ENCODE measurements around the gene HIGD2A.

HIGD2A gene, protein sequence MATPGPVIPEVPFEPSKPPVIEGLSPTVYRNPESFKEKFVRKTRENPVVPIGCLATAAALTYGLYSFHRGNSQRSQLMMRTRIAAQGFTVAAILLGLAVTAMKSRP

DNA sequence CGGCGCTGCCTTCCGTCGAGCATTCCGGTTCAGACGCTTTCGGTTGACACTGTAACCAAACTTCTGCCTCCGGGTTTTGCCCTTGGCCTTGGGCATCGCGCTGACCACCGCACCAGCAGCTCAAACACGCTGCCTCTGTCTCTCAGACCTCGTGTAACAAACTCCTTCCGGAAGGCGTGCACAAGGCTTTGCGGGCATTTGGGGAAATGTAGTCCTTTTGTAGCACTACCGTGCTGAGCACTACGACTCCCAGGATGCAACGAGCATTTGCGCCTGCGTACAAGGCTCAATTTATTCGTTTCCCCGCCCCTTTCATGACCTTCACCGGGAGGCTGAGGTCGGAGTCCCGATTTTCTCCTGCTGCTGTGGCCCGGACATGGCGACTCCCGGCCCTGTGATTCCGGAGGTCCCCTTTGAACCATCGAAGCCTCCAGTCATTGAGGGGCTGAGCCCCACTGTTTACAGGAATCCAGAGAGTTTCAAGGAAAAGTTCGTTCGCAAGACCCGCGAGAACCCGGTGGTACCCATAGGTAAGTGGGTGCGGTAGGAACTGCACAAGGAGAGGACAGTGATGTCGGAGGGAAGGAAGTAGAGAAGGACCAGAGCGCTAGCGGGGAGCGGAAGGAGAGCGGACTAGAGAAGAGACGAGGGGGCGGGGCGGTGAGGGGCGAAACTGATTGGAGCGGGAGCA, at the start of gene HIGD2A, which contains the start of gene NOP16:
TSS of gene HIGD2A (plus strand) at position 308 of the 691 bp plus-strand sequence. CDS start at position 377, 69 bp downstream.
TSS of gene NOP16 (minus strand) at position 155 of the 691 bp plus-strand sequence. CDS start at position 96, 59 bp downstream.
- DNase-seq = peak; percentile 84

DNA sequence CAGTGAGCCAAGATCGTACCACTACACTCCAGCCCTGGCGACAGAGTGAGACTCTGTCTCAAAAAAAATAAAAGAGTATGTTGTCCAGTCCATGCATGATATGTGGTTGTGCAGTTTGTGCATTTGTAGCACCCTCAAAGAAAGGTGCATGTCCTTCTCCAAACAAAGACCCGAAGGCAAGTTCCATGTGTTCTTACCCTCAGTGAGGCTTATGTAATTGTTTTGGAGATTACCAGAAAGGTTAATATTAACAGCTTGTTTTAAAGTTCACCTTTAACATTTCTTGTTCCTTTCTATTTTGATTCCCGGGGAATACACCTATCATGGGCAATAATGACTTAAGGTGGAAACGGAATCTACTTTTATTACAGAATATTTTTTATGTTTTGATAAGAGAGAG, 49.2 kb upstream of the HIGD2A start:
- no peak for DNase-seq

DNA sequence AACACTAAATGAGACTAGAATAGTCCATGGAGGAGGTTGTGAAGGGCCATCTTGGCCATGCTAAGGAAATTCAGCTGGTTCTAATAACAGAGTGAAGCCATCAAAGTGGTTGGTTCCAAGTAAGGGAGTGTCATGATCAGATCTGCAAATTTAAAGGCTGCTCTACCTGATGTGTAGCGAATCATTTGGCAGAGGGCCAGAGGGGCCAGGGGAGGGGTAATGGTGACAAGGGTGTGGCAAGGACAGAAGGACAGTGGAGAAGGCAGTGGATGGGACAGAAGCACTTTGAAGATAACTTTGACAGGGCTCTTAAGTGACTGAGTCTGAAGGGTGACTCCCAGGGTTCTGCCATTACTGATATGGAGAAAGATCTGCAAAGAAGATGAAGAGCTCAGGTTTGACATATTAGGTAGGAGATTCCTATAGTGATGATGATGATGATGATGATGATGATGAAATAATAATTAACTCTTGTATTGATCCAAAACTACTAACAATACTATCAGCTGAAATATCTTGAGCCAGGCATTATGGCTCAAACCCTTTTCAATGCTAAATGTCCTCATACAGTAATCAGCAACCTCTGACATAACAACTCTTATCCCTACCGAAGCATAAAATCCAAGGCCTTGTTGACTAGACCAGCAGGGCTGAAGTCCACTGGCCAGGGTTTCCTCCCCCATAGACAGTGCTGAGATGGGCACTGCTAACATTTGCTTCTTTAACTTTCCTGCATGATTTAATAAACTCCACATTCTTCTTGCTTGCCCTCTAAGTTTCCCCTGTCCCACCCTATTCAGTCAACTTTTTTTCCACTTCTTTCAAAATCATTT, 47.0 kb upstream of the HIGD2A start:
- DNase-seq = no peak

DNA sequence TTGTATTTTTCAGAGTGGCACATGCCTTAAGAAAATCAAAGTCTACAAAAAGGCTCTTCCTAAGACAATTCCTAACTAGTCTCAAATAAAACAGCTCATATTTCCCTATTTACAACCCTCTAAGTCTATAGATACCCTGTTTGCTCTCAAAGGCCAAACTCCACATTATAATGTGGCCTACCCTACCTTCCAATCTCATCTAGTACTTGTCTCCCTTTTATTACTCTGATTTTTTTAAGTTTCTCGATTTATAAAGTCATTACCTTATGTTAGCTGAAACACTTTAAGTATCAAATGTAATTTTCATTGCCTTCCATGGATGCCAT, 46.4 kb upstream of the HIGD2A start:
- no peak for DNase-seq

DNA sequence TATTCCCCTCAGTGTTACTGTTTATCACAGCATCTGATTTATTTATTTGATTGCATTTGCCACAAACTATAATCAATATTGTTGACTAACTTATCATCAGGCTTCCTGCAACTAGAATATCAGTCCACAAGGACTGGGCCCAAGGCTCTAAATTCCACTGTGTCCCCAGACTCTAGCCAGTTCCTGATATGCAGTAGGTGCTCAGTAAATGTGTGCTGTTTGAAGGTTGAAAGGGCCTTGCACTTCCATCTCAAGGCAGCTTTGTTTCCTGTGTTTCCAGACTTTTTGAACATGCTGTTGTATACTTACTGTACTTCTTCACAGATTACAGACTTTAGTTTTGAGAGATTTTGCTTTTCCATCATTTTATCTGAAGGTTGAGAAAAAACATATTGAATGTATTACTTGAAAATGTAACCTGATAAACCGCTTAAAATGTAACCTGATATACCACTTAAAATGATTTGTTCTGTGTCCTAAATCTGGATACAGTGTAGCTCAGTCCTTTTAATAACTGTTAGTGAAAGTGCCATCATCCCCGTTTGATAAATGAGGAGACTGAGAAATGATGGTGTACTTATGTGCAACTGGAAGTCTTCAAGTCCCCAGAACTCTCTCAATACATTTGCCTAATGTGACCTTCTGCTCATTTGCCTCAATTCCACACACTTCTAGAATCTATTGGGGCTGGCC, 45.6 kb upstream of the HIGD2A start:
- no peak for DNase-seq

DNA sequence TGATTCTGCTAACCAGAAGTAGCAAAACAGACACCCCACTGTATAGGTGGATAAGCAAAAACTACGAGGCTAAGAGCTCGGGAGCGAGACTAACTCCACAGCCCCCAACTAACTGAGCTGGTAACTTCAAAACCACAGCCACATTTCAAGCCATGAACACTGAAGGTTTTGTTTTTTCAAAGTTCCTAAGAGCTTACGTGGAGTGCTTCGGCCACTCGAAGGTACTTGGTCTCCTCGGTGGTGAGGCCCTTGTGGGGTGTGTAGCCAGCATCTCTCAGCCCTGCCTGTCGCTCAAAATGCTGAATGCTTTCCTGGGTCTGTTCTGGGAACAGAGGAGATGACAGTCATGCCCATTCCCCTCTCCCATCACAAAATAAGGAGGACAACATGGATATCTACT, 38.1 kb upstream of the HIGD2A start:
- peak; percentile 15 for DNase-seq

DNA sequence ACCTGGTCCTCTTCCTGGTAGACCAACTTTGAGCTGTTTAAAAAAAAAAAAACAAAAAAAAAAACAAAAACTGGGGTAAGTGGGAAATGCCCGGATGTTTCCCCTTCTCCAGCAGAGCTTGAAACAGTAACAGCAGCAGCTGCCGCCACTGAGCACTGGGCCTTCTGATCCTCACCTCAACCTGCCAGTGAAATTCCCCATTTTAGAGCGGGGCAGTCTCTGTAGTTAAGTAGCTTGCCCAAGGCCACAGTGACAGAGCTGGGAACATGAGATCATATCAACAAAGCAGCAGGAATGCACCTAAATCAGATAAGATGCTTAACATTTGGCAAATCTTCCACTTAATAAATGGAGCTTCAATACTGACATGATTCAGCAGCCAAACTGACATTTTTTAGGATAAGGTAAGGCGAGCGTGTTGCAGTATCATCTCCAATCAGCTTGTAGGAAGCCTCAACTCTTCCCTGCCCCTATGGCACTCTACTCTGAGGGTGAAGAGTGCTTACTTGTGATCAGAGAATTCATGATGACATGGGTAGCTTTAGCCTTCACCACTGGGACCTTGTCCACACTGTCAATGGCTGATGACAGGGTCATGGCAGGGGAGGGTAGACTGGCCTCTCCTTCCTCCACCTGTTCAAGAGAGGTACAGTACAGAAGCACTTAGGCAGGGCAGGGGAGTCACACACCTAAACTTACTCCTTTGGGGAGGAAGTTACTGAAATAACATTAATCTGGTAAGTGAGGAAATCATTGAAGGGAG, 36.3 kb upstream of the HIGD2A start:
- DNase-seq = no peak

DNA sequence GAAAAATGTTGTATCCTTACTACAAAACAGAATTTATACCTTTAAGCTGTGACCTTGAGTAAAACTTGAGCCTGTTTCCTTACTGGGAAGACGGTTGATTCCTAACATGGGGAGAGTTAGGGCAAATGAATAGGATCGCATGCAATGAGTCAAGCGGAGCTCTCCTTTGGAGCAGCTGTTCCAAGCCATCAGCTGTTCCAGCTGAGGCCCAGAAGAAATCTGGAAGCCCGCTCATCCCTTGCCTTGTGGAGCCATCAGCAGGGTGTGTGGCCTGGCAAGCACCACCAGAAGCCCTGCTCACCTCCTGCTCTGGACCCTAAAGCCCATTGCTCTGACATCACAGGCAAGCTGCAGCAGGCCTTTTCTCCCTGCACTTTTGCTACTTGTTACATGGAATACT, 35.0 kb upstream of the HIGD2A start:
- DNase-seq = no peak

DNA sequence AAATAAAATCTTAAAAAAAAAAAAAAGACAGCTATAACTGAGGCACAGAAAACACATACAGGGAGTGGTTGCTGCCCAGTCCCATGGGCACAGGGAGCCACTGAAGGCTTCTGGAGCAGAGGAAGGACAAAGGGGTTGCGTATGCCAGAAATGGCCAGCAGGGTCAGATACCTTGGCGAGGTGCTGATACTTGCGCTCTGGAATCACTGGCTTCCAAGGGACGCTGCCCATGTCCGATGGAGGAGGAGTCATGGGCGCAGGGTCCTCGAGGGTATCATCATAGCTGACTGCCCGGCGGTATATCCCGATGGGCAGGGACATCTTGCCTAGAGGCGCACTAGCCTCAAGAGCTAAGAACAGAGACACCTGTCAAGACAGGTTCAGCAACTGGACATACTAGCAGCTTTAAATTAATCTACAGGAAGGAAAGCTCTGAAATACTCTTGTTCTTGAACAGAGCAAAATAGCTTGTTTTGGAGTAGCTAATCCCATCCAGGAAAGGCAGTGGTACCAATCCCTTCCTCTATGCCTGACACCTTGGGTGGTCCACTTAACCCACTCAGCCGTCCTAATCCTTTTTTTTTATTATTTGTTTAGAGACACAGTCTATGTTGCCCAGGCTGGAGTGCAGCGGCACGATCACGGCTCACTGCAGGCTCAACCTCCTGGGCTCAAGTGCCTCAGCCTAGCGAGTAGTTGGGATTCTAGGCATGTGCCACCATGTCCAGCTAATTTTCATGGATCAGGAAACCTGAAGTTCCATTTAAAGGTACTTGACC, 33.0 kb upstream of the HIGD2A start:
- peak; percentile 54 for DNase-seq

DNA sequence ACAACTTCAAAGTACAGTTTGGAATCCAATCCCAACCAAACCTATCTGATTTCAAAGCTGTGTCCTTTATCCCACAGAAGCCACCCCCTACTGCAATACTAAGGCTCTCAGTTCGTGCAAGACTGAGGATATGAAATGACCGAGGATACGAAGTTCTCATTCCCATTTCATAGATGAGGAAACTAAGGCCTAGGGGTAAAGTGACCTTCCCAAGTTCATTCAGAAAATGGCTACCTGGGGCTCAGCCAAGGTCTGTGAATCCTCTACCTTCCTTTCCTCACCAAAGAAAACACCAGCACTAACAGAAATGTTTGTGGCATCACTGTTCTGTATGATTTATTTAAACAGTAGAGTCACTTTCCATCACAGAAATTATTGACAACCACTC, 32.4 kb upstream of the HIGD2A start:
- DNase-seq = no peak

DNA sequence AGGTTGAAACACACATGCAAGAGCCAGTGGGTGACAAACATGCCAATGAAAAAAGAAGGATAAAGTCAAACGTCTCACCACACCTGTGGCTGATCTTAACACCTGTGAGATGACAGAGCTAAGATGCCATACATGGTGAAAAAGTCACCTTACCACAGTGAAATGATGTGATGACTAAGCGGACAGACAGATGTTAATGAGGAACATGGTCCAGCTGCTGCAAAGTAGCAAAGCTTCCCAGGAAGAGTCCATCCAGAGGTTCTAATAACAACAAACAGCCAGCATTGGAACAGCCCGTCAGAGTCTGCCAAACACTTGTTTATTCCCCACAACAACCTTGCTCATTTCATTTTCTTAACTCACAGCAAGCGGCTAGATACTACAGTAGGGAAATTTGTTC, 28.9 kb upstream of the HIGD2A start:
- no peak for DNase-seq

DNA sequence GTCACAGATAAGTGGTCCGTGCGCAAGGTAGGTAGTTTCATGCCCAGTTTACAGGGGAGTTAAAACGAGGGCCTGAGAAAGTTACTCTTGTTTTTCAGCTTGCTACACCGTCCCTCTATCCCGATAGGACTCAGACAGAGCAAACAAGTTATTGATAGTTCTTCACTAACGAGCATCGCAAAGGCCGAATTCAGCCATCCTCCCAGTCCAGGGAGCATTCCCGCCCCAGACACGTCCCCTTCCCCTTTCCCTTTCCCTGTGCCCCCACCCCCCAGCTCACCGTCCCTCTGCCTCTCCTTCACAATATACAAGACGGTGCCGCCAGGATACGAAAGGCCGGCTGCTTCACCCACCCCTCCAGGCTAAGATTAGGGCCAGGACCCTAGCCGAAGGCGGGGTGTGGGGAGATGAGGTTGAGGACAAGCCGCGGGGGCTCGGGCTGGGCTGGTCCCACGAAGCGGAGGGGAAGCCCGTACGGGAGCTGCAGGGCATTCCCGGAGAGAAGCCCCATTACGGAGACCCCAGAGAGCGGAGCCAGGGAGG, 27.6 kb upstream of the HIGD2A start:
- DNase-seq = no peak

DNA sequence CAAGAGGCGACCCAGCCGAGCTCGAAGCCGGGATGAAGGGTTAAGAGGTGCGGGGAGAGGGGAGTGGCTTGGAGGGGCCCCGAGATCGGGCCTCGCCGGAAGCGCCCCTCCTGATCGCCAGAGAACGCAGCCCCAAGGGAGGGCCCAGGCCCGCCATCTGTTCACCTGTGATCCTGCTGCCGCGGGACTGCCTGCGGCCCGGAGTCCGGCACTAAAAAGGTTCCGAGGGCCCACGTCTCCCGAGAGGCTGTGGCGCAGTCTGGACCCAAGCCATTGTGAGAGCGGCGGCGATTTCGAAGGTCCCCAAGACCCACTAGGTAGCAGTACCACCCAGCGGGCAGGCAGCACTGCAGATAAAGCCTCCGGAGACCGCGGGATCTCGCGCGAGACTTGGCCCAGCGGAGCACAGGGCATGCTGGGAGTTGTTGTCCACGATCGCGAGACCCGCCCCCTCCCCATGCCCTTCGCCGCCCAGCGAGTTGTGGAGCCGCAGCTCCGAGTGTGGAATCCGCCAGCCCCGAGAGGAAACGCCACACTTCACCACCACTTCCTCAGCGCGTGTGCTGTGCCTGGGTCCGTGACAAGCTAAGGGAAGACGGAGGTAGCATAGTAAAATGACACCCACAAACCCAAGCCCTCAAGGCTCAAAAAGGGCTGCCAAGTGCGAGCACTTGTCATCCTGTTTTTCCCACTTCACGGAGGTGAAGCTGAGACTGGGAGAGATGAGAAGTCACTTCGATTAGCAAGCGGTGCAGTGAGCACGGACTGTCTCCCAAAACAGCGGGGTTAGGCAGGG, 26.9 kb upstream of the HIGD2A start, which contains the start of gene KIAA1191:
TSS of gene KIAA1191 (minus strand) at position 328 of the 796 bp plus-strand sequence. CDS start 2,256 bp downstream, outside the sequence.
- DNase-seq = peak; percentile 41

DNA sequence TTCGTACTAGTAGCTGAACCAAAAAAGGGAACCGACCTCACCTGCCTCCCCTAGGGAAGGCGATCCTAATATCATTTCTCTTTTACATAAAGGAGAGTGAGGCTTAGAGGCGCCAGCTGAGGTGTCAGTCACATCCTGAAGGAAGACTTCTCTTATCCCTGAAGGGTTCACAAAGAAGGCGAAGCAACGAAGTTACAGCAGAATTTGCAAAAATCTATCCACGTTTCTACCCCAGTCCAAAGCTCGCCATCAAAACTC, 26.4 kb upstream of the HIGD2A start:
- no peak for DNase-seq

DNA sequence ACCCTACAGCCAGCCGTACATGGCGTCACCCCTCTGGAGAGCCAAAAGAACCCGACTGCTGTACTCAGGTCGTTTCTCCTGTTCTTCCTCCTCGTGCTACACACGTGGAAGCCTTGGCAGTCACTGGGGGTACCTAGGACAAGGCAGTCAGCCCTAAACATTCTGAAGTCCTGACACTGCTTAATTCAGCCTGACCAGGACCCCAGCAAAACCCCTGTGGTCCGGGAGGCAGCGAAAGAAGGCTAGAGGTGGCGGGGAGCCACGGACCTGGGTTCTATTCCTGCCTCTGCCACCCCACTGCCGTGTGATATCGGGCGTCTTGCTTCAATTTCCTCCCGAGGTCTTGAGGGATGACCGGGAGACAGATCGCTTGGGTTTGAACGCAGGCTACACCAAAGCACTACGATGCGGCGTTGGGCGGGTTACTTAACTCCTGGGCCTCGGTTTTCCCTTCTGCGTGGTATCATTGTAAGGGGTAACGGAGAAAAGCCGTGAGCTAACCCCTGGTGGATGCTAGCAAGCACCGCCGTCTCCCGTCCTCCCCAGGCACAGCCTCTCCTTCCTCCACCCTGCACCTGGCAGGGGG, 23.7 kb upstream of the HIGD2A start:
- no peak for DNase-seq

DNA sequence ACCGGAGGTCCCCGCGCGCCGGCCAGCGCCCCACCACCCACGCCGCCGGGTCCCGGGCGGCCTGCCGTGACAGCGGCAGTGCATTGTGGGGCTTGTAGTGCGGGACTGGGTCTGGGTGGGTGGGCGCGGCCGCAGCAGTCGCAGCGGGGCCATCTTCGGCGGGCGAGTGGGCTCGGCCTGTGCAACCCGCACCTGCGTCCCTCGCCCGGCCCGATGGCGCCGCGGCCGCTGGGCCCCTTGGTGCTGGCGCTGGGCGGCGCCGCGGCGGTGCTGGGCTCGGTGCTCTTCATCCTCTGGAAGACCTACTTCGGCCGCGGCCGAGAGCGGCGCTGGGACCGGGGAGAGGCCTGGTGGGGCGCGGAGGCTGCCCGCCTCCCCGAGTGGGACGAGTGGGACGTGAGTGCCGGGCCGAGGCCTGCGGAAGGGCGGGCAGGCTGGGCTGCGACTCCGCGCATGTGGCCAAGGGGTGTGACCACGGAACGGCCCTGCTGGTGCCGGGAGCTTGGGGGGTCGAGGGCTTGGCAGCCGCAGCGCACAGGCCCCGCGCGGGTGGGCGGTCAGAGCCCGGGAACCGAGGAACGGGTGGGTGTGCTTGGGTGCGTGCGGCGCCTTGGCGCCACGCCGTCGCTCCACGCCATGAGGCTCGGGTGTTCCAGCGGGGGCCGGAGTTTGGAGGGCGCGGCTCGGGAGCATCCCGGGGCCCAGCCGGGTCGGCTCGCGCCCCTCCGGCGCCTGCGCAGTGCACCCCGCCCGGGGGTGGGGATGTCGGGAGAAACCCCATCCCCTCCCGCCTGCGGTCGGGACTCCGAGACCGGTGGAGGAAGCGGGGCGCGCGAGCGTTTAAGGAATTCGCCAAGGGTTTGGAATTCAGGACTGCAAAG, 23.0 kb upstream of the HIGD2A start, which contains the start of gene ARL10:
TSS of gene ARL10 (plus strand) at position 137 of the 881 bp plus-strand sequence. CDS start at position 214, 77 bp downstream.
- no peak for DNase-seq

DNA sequence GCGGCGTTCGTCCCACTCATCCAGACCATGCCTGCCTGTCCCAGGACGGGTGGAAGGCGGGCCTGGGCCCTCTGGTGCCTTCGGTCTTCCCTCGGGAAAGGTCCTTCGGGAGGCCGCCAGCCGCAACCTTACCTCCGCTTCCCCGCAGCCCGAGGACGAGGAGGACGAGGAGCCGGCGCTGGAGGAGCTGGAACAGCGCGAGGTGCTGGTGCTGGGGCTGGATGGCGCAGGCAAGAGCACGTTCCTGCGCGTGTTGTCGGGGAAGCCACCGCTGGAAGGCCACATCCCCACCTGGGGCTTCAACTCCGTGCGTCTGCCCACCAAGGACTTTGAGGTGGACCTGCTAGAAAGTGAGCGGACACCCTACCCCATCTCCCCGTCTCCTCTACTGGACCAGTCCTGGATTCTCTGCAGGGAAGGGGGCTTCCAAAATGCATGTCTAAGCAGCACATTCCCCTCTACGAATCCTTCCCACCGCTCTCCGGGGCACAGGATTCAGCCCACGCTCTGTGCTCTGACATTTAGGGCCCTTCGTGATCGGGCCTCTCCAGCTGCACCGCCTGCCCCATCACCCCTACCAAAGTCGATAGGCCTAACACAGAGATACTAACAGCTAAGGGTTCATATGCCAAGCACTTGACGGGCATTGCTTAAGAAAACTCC, 22.2 kb upstream of the HIGD2A start:
- no peak for DNase-seq

DNA sequence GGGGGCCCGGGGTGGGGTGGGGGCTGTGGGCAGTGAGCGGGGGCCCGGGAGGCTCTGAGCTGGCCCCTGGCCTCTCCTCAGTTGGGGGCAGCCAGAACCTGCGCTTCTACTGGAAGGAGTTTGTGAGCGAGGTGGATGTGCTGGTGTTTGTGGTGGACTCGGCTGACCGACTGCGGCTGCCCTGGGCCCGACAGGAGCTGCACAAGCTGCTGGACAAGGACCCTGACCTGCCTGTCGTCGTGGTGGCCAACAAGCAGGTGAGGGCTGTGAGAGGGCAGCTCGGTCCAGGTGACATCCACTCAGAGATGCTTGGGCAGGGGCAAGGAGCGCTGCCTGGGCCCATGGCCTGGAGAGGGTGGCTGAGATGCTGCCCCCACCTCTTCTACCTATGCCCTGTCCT, 19.8 kb upstream of the HIGD2A start:
- no peak for DNase-seq
